Superior temporal gyrus (tissue), 1 donor: Measurements from ENCODE around the gene JMJD8.

Source experiments
- DNase-seq: peaks from one replicate; pipeline ENCODE4 v3.0.0-alpha.2; 2016; ENCODE audit errors: extremely low spot score

The JMJD8 gene

DNA sequence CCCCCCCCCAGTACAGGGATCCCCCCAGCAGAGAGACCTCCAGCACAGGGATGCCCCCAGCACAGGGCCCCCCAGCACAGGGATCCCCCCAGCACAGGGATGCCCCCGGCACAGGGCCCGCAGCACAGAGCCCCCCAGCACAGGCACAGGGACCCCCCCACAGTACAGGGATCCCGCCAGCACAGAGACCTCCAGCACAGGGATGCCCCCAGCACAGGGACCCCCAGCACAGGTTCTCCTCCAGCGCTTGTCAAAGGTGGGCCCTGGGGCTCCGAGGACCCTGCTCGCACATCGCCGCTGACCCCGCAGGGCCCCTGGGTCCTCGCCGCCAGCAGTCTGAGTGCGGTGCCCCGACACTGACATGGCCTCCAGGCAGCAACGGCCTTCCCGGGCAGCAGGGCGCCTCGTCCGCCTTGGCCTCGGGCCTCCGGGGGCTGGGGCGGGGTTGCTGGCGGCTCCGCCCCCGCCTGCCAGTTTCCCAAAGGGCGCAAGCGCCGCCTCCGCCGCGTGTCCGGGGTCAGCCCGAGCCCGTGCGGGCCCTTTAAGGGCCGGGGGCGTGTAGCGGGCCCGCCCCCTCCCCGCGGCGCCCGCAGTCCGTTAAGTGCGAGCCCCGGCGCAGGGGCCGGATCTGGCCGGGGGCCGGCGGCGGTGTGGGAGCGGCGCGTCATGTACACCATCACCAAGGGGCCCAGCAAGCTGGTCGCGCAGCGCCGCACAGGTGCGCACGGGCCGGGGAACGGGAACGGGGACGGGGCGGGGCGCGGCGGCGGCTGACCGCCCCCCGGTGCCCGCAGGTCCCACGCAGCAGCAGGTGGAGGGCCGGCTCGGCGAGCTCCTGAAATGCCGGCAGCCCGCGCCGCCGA is 42.6 kb downstream of the JMJD8 start, which contains the start of gene MCRIP2:
Gene MCRIP2 (plus strand): TSS at position 503 of the 863 bp plus-strand sequence. CDS start 164 bp downstream, at position 667.
- DNase-seq, result peak; percentile 52

DNA sequence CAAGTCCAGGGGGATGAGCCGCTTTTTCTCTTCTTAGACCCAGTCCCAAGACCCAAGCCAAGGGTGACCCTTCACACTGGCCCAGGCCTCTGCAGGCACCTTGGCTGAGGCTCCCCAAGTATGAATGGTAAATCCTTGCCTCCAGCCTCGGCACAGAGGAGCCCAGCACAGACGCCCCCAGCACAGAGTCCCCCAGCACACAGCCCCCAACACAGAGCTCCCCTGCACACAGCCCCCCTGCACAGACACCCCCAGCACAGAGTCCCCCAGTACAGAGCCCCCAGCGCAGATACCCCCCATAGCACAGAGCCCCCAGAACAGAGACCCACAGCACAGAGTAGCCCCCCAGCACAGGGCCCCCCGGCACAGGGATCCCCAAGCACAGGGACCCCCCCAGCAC is 43.5 kb downstream of the JMJD8 start:
- no peak for DNase-seq

DNA sequence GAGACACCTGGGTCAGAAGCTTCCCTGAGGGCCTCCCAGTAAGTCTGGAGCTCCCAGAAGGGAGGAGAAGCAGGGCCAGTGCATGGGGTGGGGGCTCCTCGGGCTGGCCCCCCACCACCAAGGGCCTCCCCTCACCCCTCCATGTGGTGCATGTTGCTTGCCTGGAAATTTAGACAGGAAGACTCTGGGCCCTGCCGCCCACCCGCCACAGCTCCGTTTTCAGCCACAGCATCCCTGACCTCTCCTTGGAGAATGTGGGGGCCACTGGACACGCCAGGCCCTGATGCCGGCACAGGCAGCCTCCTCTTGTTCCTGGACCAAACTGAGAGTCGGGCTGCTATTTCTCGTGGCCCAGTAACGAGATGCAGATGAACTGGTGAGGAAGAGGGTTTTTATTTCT is 45.3 kb downstream of the JMJD8 start:
- DNase-seq, result no peak

DNA sequence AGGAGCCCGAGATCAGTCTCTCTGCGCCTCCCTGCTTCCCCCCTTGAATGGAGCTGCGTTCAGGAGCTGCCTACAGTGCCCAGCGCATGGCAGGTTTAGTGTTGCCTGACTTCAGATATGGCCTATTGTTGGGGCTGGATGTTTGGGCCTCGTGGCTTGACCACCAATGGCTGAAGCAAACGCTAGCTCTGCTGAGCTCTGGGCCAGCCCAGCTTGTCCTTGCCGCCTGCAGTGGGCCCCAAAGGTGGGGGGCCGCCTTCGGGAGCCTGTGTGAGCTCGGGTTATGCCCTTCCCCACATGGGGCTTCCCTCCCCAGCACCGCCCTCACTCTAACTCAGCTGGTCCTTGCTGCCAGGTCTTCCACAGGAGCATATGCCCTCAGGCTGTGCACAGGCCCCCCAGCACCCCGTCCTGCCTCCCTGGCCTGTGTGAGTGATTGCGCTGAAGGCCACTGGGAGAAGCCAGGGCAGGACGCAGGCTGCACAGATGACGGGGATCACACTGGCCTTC is 46.0 kb downstream of the JMJD8 start:
- no peak for DNase-seq

DNA sequence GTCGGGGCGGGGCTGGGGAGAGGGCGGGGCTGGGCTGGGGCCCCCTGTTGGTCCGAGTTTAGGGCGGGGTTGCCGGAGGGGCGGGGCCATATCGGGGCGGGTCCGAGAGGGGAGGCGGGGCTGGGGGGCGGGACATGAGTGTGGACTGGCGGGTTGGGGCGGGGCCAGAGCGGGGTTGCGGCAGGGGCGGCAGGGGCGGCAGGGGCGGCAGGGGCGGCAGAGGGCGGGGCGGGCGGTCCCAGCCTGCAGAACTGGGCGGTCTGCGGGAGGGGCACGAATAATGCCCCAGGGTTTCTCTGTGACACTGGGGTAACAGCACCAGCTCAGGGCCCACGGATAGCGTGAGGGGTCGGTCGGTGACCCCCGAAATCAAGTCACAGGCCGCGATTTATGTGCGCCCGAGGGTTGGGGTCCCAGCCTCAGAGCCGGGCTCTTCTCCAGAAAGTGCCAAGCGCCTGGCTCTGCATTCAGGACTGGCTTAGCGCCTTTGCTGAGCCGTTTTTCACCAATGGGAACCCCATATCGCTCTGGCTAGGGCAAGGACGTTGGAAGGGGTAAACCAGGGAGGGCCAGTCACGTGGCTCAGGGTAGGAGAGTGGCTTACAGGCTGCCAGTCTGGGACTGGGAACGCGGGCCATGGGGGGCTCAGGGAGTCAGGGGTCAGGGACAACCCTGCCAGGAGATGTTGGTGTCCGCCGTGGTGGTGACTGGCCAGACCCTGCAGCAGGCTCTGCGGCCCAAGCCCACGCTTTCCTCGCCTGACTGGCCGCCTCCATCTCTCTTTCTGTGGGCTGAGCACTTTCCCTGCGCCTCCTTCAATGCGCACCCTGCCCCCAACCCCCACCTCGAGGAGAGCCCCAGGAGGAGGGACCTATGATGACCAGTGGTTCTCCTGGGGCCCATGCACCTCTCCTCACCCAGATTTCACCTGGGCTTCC is 46.8 kb downstream of the JMJD8 start:
- peak; percentile 49 for DNase-seq

DNA sequence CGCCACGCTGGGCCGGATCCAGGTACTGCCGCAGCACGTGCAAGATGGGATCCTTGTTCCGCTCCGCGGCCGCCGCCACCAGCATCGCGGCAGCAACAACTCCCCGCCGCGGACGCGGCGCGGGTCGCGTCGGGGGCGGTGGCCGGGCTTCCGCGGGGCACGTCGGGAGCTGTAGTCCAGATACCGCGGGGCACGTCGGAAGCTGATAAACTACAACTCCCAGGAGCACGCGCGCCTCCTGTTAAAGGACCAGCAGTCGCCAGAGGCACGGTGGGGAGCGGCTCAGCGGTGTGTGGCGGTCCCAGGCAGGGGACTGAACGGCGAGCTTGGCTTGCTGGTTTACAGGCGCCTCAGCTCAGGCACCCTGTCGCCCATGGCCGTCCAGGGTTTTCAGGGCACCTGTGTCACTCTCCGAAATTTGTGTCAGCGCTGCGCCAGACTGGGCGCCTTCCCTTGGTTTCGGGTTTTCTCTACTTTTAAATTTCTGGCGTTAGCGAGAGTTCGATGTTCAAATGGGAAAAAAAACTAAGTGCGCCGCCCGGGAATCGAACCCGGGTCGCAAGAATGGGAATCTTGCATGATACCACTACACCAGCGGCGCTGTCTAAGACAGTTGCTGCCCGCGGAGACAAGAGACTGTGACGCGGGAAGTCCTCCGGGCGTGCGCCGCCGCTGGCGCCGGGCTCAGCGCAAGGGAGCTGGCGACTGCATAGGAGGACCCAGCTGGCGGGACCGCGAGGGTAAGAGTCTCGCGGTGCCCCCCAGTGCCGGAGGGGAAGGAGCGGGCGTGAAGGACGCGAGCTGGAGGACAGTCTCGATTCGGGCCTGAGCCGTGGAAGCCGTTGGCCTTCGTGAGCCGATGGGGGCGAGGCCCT is 47.7 kb downstream of the JMJD8 start, which contains the start of gene METTL26:
Gene METTL26 (minus strand): TSS at position 100 of the 875 bp plus-strand sequence. CDS start 15 bp downstream, at position 85.
- peak; percentile 97 for DNase-seq

DNA sequence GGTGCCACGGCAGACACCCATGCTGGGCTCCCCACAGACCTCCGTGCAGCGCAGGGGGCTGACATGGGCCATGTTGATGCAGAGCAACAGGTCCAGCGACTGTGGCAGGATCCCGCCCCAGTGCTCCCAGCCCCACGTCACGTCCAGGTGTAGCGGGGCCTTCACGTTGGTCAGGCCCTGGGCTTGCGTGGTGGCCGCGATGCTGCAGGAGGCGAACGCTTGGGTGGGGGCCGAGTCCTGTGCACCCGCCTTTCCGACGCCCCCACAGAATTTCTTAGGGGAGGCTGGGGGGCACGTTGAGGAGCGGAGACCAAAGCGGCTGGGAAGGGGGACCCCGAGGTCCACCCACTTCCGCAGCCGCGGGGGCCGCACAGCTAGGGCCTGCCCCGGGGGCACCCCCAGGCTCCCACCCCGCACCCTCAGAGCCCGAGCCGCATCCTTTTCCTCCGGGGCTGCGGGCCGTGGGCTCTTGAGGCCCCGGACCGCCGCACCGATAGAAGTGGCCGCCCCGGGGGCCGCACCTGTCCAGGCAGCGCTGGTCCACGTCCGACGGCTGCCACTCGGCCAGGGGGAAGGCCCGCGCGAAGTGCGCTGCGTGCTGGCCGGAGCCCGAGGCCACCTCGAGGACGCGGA is 48.4 kb downstream of the JMJD8 start:
- no peak for DNase-seq

DNA sequence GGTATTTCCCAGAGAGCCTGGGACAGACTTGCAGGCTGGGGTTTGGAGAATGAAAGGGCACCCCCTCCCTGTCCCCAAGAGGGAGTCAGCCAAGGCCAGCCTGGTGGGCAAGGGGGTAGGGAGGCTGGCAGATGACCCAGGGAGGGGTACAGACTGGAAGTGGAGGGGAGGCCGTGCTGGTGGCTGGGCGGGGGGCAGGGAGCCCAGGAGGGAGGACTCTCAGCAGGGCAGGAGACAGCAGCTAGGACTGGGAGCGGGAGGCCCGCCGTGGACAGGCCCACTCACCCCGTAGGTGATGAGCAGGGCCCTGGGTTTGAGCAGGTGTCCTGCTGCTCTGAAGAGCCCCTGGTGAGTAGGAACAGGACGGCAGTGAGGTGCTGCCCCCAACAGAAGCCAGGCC is 49.1 kb downstream of the JMJD8 start:
- DNase-seq, result no peak

DNA sequence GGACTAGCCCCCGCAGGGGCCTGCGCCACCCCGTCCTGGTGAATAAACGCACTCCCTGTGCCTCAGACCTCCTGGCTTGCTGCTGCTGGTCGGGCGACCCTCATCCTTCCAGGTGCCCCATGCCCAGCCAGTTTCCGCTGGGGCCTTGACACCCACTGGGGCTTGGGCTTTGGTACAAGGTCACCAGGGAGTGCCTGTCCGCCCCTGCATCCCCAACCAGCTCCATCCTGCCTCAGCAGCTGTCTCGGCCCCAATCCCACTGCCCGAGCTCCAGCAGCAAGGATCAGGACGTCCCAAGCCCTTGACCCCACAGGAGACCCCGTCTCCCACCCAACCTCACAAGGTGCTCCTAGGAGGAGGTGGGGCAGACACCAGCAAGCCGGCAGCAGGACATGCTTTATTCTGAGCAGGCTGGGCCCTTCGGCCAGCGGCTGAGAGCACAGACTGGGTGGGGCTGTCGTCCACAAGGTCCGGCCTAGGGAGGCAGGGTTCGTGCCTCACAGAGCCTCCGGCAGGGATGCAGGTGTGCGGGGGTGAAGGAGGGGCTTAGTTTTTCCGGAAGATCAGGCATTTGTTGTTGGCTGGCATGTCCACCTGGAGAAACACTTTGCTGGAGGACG is 50.0 kb downstream of the JMJD8 start:
- DNase-seq, result no peak

DNA sequence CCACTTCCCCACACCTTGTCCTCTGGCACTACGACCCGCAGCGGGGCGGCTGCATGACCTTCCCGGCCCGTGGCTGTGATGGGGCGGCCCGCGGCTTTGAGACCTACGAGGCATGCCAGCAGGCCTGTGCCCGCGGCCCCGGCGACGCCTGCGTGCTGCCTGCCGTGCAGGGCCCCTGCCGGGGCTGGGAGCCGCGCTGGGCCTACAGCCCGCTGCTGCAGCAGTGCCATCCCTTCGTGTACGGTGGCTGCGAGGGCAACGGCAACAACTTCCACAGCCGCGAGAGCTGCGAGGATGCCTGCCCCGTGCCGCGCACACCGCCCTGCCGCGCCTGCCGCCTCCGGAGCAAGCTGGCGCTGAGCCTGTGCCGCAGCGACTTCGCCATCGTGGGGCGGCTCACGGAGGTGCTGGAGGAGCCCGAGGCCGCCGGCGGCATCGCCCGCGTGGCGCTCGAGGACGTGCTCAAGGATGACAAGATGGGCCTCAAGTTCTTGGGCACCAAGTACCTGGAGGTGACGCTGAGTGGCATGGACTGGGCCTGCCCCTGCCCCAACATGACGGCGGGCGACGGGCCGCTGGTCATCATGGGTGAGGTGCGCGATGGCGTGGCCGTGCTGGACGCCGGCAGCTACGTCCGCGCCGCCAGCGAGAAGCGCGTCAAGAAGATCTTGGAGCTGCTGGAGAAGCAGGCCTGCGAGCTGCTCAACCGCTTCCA is 50.6 kb downstream of the JMJD8 start:
- DNase-seq, result no peak

DNA sequence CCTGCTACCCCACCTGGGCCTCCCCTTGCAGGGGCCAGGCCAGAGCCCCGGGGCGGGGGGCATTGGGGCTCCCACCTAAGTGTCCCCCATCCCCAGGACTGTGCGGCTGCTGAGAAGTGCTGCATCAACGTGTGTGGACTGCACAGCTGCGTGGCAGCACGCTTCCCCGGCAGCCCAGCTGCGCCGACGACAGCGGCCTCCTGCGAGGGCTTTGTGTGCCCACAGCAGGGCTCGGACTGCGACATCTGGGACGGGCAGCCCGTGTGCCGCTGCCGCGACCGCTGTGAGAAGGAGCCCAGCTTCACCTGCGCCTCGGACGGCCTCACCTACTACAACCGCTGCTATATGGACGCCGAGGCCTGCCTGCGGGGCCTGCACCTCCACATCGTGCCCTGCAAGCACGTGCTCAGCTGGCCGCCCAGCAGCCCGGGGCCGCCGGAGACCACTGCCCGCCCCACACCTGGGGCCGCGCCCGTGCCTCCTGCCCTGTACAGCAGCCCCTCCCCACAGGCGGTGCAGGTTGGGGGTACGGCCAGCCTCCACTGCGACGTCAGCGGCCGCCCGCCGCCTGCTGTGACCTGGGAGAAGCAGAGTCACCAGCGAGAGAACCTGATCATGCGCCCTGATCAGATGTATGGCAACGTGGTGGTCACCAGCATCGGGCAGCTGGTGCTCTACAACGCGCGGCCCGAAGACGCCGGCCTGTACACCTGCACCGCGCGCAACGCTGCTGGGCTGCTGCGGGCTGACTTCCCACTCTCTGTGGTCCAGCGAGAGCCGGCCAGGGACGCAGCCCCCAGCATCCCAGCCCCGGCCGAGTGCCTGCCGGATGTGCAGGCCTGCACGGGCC is 51.4 kb downstream of the JMJD8 start:
- no peak for DNase-seq

DNA sequence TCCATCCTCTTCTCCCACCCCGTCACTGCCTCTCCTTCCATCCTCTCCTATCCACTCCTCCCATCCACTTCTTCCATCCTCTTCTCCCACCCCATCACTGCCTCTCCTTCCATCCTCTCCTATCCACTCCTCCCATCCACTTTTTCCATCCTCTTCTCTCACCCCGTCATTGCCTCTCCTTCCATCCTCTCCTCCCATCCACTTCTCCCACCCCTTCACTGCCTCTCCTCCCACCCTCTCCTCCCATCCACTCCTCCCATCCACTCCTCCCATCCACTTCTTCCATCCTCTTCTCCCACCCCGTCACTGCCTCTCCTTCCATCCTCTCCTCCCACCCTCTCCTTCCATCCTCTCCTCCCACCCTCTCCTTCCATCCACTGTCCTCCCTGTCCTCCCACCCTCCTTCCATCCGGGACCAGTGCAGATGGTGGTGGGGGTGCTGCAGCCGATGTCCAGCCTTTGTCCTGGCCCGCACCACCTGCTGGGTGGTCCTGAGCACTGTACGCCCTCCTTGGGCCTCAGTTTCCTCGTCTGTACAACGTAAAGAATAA is 52.3 kb downstream of the JMJD8 start:
- DNase-seq, result no peak
